ENCODE results near the gene EFCAB13.
A peak's percentile ranks its signal among the peaks of the same experiment; 100 is the strongest.

The EFCAB13 gene

DNA sequence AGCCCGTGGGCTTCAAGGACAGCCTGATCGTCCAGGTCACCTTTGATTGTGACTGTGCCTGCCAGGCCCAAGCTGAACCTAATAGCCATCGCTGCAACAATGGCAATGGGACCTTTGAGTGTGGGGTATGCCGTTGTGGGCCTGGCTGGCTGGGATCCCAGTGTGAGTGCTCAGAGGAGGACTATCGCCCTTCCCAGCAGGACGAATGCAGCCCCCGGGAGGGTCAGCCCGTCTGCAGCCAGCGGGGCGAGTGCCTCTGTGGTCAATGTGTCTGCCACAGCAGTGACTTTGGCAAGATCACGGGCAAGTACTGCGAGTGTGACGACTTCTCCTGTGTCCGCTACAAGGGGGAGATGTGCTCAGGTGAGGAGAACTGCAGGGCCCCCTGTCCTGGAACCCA lies 31.5 kb upstream of the EFCAB13 start:
- no peak for DNase-seq

DNA sequence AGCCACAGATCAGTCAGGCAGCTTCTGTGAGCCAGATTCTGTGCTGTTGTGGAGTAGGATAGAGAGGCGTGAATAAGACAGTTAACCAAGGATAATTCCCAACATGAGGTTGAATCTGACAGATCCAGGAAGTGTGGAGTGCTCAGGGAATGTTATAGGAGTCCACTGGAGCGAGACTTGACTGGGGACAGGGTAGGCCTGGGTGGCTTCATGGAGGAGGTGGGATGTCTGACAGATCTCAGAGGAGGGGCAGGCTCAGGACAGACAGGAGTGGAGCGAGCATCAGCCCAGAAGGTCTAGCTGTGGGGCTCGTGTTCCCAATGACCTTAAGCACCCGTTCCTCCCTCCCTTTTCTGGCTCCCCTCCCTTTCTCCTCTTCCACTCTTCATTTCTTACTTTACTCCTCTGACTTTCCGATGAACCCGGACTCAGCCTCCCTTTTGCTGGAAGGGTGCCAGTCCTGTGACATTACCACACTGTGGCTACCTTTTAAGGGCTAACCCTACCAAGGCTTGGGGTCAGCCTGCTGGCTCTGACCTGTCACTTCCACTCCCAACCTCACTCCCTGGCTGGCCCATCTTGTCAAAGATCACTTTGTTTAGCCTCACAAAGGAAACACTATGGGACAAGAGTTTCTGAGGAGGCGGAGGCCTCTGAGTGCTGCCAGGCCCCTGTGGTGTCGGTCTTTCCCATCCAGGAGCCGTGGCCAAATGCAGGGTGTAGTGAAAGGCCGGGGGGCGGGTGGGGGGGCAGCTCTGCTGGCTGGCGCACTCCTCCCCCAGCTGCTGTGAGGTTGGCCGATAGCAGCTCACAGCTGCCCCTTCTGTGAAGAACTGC lies 28.5 kb upstream of the EFCAB13 start:
- DNase-seq: no peak

GRCh38 chr17:47295874-47296255 lies 27.9 kb upstream of the EFCAB13 start:
- no peak for DNase-seq

- DNase-seq: no peak
Measured at GRCh38 chr17:47297661-47298400, 25.9 kb upstream of the EFCAB13 start.

GRCh38 chr17:47298712-47299111 lies 25.0 kb upstream of the EFCAB13 start:
- DNase-seq: no peak

DNA sequence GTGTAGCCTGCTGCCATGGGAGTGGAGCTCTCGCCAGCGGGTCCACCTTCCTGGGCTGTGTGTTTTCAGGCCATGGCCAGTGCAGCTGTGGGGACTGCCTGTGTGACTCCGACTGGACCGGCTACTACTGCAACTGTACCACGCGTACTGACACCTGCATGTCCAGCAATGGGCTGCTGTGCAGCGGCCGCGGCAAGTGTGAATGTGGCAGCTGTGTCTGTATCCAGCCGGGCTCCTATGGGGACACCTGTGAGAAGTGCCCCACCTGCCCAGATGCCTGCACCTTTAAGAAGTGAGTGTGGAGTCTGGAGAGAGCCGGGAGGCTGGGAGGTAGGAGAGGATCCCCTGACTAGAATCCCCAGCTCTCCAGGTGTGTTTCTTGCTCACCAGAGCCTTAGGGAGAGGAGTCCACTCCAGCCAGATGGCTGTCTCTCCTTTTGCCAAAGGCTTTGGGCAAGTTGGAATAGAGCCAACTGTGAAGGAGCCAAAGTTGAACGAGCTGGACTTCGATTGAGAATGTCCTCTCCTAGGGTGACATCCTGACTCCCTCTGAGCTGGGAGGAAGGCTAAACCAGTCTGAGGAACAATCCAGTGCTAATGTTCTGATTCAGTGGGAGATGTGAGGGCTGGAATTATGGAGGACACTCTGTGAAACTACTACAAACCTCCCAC lies 24.4 kb upstream of the EFCAB13 start:
- no peak for DNase-seq

GRCh38 chr17:47300718-47301117 lies 23.0 kb upstream of the EFCAB13 start:
- DNase-seq: no peak

DNA sequence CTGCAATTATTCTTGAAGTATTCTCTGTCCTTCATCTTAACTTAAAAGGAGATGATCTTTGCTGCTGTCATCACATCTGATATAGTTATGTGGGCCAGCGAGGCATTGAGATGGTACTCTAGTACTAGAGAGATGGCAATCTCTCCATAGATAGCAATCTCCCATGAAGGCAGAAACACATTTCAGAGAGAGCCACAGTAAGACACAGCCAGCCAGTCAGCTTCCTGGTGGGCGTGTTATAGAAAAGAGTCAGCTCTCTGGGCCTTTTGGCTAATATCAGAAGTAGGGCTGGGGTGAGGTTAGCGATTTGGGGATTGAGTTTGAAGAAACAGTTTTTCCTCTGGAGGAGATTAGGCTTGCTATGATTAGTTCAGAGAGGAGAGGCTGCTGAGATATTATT lies 22.6 kb upstream of the EFCAB13 start:
- DNase-seq: no peak

- no peak for DNase-seq
Measured at GRCh38 chr17:47301831-47302230, 21.9 kb upstream of the EFCAB13 start.

DNA sequence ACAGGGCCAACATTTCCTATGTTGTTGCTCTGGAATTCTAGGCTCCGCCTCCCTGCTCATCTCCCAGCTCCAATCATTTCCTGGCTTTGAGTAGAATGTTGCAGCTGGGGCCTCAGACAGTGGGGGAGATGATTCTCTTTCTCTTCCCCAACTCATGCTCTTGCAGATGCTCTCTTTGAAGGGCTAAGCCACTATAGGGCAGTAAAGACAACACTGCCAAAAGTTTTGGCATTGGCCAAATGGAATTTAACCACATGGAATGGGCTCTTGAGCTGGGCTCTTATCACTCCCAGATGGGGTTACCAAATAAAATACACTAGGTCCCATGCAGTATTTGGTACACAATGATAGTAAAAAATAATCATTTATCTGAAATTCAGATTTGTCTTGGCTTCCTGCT lies 19.6 kb upstream of the EFCAB13 start:
- DNase-seq: no peak

- no peak for DNase-seq
Measured at GRCh38 chr17:47305302-47305923, 18.3 kb upstream of the EFCAB13 start.

GRCh38 chr17:47310186-47310733 lies 13.5 kb upstream of the EFCAB13 start:
- no peak for DNase-seq

DNA sequence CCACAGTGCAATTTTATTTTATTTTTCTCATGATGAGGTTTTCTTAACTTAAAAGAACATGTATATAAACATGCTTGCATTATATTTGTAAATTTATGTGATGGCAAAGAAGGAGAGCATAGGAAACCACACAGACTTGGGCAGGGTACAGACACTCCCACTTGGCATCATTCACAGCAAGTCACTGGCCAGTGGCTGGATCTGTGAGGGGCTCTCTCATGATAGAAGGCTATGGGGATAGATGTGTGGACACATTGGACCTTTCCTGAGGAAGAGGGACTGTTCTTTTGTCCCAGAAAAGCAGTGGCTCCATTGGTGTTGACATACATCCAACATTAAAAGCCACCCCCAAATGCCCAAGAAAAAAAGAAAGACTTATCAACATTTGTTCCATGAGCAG lies 12.3 kb upstream of the EFCAB13 start:
- DNase-seq: no peak

DNA sequence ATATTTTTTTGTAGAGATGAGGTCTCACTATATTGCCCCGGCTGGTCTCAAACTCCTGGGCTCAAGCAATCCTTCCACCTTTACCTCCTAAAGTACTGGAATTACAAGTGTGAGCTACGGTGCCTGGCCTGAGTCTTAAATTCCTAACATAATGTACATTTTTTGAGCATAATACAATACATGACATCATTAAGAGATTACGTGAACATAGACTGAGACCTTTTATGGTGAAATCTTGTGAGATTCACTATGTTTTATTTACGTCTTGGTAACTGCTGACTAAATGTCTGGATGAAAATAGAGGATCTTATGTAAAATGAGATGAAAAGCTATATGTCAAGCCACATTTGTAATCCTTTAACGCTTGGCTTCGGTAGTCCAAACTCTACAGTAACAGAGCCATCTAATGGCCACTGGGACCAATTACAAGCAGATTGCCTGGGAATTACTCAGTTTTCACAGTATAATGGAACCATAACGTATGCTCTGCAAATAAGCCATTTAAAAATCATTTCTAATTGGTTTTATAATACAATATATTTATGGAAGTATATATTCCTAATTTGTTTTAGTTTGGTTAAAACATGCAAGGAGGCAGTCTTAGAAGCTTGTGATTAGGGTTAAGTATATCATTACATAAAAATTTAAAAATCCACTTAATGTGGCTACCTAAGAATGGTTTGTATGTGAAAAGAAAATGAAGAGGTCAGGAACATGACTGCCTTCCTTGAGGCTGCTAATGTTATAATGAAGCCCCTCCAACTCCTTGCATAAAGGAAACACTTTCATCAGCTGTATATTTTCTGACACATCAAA lies 8.1 kb upstream of the EFCAB13 start:
- DNase-seq: no peak

GRCh38 chr17:47316311-47316710 lies 7.4 kb upstream of the EFCAB13 start:
- no peak for DNase-seq

DNA sequence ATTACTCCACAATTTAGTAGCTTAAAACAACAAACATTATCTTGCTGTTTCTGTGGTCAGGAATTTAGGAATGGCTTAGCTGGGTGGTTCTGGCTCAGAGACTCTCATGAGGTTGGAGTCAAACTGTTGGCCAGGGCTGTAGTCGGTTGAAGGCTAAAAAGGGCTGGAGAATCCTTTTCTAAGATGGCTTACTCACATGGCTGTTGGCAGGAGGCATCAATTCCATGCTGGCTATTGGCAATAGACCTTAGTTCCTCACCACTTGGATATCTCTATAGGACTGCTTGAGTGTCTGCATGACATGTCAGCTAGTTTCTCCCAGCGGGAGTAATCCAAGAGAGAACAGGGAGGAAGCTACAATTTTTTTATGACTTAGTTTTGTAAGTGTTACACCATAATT lies 6.6 kb upstream of the EFCAB13 start:
- no peak for DNase-seq

DNA sequence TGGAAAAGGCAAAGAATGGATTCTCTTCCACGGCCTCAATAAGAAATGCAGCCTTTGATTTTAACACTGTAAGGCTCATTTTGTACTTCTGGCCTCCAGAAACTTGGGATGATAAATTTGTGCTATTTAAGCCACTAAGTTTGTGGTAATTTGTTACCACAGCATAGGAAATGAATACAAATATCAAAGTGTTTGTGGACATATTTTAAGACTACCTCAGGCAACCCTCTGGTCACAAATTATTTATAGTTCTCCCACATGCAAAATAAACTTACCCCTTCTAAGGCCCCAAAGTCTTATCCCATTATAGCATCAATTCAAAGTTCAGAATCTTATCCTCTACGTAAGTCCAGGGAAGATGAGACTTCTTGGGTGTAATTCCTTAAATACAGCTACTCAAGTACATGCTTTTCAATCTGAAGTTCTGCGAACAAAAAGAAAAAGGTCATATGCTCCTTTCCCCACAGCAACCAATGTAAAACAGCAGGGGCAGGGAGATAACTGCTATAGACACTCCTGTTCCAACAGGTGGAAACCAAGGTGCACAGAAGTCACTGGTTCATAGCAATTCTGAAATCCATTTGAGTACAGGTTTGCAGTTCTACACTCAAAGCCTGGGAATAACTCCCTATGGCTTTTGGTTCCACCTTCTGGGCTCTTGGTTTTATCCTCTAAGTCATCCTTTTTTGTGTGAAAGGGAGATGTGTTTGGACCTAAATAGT lies 5.4 kb upstream of the EFCAB13 start:
- DNase-seq: no peak

DNA sequence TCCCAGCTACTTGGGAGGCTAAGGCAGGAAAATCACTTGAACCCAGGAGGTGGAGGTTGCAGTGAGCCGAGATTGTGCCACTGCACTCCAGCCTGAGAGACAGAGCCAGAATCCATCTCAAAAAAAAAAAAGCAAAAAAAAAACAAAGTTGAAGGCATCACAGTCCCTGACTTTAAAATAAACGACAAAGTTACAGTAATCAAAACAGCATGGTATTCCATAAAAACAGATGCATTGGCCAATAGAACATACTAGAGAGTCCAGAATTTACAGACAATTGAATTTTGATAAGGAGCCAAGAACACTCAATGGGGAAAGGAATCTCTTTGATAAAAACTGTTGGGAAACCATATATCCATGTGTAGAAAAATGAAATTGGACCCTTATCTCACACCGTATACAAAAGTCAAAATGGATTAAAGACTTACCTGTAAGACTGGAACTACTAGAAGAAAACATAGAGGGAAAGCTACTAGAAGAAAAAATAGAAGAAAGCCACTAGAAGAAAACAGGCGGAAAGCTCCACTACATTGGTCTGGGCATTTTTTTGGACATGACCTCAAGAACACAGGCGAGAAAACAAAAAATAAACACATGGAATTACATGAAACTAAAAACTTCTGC lies 2.8 kb upstream of the EFCAB13 start:
- no peak for DNase-seq

DNA sequence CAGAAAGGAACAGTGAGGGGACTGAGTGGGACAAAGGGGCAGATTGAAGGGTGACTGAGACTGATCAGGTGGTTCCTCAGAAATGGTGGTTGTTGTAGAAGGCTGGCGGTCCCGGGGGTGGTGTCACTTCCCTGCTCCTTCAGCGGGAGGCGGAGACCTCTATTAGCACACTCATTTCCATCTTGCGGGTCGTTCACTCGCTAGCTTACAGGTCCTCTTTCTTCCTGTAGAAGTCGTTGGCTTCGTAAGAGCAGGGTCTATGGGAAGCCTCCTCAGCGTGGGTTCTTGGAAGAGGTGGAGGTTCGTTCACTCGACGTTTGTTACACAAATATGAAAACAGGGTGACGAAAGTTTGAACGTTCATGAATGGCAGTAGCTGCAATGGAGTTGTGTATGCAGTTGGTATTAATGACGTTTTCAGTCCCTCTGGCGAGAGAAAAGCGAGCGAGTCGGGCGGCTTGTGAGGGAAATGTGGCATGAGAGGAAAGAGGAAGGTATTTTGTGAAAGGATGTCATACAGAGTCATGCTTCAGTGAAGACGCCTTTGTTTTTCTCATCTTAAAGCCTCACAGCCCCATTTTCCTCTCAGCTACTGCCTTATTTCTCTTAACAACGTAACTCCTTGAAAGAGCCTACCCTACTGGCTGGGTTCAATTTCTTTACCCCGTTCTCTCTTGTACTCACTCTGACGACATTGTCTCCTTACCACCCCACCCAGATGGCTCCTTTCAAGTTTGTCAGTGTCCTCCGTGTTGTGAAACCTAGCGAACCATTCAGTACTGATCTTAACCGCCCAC lies 667 bp downstream of the EFCAB13 start:
- DNase-seq: peak; percentile 41

GRCh38 chr17:47325176-47325575 lies 1.4 kb downstream of the EFCAB13 start:
- no peak for DNase-seq

All from stimulated activated CD4-positive, alpha-beta T cell treated with anti-CD3 and anti-CD28 coated beads, Interleukin-12 subunit alpha, Interleukin-12 subunit beta, amount 100 ng/mL, for 4 hours (primary cell).